Caco-2 (cell line): ENCODE data around the gene WDFY4. TPM values are rescaled to one million over a fixed set of nuclear protein-coding genes. Genes with fewer than 3 reads are reported as not detected.

Experiments
- BruUV-seq: library from RNA; stranded (reverse); fragments of 400-500 nt; replicated peaks from 2 replicates; lab custom pipeline; 2021; lab: Mats Ljungman, UMichigan
- CTCF ChIA-PET: fragments of 300-600 bp; sonication (Branson Sonifier 250); formaldehyde crosslinking; loops from one replicate; lab custom pipeline; 2022; ENCODE audit warnings: antibody characterized with exemption; lab: Charles Lee
- POLR2A ChIA-PET: fragments of 300-600 bp; sonication (Branson Sonifier 250); formaldehyde crosslinking; loops from one replicate; lab custom pipeline; 2022; ENCODE audit warnings: antibody characterized with exemption; lab: Charles Lee
- DNase-seq, 2 experiments: peaks; one replicate each; pipeline versions ENCODE4 v3.0.0 to v3.0.0-alpha.2; 2020 to 2022
- H3K27me3 ChIP-seq: replicated peaks from 2 replicates; pipeline ENCODE4 v1.6.0; 2011; ENCODE audit warnings: low read length; ENCODE audit not compliant: control insufficient read depth, insufficient read depth
- H3K36me3 ChIP-seq: 2 replicates; pipeline ENCODE4 v1.5.1; 2011; ENCODE audit warnings: low read length; ENCODE audit not compliant: control insufficient read depth, insufficient read depth
- H3K4me1 ChIP-seq: fragments of 250-450 bp; sonication (Bioruptor Pico); 2 replicates; pipeline ENCODE4 v1.5.1; 2020; ENCODE audit warnings: mild to moderate bottlenecking
- H3K4me3 ChIP-seq: 2 replicates; pipeline ENCODE4 v1.5.1; 2011; ENCODE audit warnings: low read depth, mild to moderate bottlenecking, control low read depth, low read length
- H3K9me3 ChIP-seq: fragments of 250-450 bp; sonication (Bioruptor Pico); 2 replicates; pipeline ENCODE4 v1.5.1; 2020; ENCODE audit warnings: mild to moderate bottlenecking, moderate library complexity
- H3K27ac Mint-ChIP-seq: one replicate; pipeline ENCODE4 v1.8.0; 2022; ENCODE audit warnings: mixed read lengths; ENCODE audit not compliant: unreplicated experiment
- H3K27me3 Mint-ChIP-seq: one replicate; pipeline ENCODE4 v1.8.0; 2022; ENCODE audit warnings: mixed read lengths; ENCODE audit not compliant: insufficient read depth, unreplicated experiment
- H3K36me3 Mint-ChIP-seq: one replicate; pipeline ENCODE4 v1.8.0; 2022; ENCODE audit warnings: mild to moderate bottlenecking, mixed read lengths; ENCODE audit not compliant: insufficient read depth, unreplicated experiment
- H3K4me1 Mint-ChIP-seq: one replicate; pipeline ENCODE4 v1.8.0; 2022; ENCODE audit warnings: low read depth, mixed read lengths; ENCODE audit not compliant: unreplicated experiment
- H3K4me3 Mint-ChIP-seq: one replicate; pipeline ENCODE4 v1.8.0; 2022; ENCODE audit warnings: mild to moderate bottlenecking, moderate library complexity, mixed read lengths; ENCODE audit not compliant: unreplicated experiment
- H3K9me3 Mint-ChIP-seq: one replicate; pipeline ENCODE4 v1.8.0; 2022; ENCODE audit warnings: mixed read lengths; ENCODE audit not compliant: unreplicated experiment
- intact Hi-C: fragments of 100-400 bp; cut with micrococcal nuclease; formaldehyde crosslinking; loops from one replicate; pipeline ENCODE4 v1.10.0; 2022; ENCODE audit not compliant: unreplicated experiment
- microRNA-seq: library from miRNA; unstranded; fragments of <30 nt; microRNA quantifications from one replicate; pipeline ENCODE4 v1.2.0, GENCODE V29; 2022
- total RNA-seq: library from RNA; stranded (reverse); gene quantifications from 2 replicates; pipeline ENCODE4 v1.2.3, GENCODE V29; 2022
- TF ChIP-seq, protein P1 (sequence below), 2 experiments: fragments of 200-600 bp in 1 of 2; IDR thresholded peaks; 1 replicate in 1 of 2; 2 replicates in 1 of 2; pipeline versions ENCODE4 v1.5.1 to v1.8.0; 2011 to 2022; ENCODE audit warnings: antibody characterized with exemption in 1 of 2, control low read depth in 1 of 2, inconsistent platforms in 1 of 2, low read depth in 1 of 2, low read length in 1 of 2, mild to moderate bottlenecking in 1 of 2, moderate library complexity in 1 of 2; ENCODE audit not compliant: insufficient read depth in 1 of 2, severe bottlenecking in 1 of 2, unreplicated experiment in 1 of 2

WDFY4 gene
- total RNA-seq, 1 experiment from 2014 or later, result not detected

DNA sequence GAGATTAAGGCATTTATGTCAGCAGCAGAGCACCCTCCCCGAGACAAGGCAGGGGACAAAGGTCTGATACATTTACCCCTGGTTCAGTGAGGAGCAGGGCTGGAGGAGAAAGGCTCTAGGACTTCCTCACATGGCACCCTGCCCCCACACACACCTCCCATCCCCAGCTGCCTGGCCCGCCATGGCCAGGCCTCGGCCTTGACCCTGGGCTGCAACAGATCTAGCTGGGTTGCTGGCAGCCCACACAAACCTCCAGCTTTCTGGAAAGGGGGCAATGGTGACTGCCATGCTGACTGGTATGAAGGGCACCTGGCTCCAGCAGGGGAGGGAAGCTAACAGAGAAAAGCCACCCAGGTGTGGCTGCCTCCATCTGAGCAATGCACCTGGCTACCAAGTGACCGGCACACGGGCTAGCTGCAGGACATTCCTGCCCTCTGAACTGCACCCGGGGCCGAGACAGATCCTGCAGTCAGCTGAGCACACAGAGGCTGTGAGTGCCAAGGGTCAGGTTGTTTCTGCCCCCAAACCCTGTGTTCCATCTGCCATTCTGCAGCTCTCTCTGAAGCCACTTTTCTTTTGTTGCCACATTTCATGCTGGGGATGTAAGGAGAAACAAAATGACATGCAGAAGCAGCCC is 340.8 kb downstream of the WDFY4 start:
- intact Hi-C loops, result no loop called here
- H3K27me3 Mint-ChIP-seq, result peaks cover 22% of the 10 kb centered on the region
- H3K36me3 Mint-ChIP-seq, result no peaks in the 10 kb centered on the region

DNA sequence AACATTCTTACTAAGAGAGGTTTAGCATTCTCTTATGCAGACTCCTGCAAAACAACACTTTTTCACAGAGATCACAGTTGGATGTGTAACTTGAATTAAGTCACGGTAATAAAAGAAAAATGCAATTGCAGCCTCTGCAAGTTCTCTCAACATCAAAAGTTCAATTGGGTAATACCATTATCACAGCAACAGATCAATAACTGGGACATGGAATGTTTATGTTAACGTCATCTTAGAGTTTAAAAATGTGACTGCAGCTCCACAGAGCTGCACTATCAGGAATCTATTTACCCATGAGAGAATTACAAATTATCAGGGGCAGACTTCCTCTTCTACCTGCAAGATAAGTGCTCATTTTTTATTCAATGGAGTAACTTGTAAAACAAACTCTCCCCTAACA is 344.0 kb downstream of the WDFY4 start:
- no peaks in the 10 kb centered on the region; the same call in 1 of the 2 replicates for H3K27me3 ChIP-seq

More for the DNA sequence above, 340.8 kb downstream of the WDFY4 start:
- H3K27ac Mint-ChIP-seq, result no peak overlapping the region
- no peak overlapping the region for H3K4me3 Mint-ChIP-seq
- ChIA-PET POLR2A (no interaction called here), CTCF (no interaction called here)
- no peaks in the 10 kb centered on the region; the same call in 1 of the 2 replicates for H3K27me3 ChIP-seq
- BruUV-seq, result no TSS peak
- TF ChIP-seq, protein P1, sequence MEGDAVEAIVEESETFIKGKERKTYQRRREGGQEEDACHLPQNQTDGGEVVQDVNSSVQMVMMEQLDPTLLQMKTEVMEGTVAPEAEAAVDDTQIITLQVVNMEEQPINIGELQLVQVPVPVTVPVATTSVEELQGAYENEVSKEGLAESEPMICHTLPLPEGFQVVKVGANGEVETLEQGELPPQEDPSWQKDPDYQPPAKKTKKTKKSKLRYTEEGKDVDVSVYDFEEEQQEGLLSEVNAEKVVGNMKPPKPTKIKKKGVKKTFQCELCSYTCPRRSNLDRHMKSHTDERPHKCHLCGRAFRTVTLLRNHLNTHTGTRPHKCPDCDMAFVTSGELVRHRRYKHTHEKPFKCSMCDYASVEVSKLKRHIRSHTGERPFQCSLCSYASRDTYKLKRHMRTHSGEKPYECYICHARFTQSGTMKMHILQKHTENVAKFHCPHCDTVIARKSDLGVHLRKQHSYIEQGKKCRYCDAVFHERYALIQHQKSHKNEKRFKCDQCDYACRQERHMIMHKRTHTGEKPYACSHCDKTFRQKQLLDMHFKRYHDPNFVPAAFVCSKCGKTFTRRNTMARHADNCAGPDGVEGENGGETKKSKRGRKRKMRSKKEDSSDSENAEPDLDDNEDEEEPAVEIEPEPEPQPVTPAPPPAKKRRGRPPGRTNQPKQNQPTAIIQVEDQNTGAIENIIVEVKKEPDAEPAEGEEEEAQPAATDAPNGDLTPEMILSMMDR (IDR thresholded peaks at IDR 0.05; ENCODE audit: insufficient read depth in 1 of 2, low read depth in 1 of 2, low read length in 1 of 2, severe bottlenecking in 1 of 2, unreplicated experiment in 1 of 2), result no peak
- peaks cover 4% of the 10 kb centered on the region for H3K9me3 Mint-ChIP-seq
- no peak overlapping the region for H3K4me3 ChIP-seq
- H3K36me3 ChIP-seq, result no peaks in the 10 kb centered on the region
- no peaks in the 10 kb centered on the region for H3K4me1 ChIP-seq
- DNase-seq, result no peak
- H3K4me1 Mint-ChIP-seq, result no peaks in the 10 kb centered on the region
- H3K9me3 ChIP-seq, result no peaks in the 10 kb centered on the region

GRCh38 chr10:49029666-49030065 is 345.0 kb downstream of the WDFY4 start:
- Mint-ChIP-seq H3K27ac (no peak overlapping the region), H3K36me3 (no peaks in the 10 kb centered on the region), H3K4me1 (no peaks in the 10 kb centered on the region), H3K4me3 (no peak overlapping the region), H3K27me3 (peaks cover 20% of the 10 kb centered on the region), H3K9me3 (no peaks in the 10 kb centered on the region)
- POLR2A ChIA-PET, result no interaction called here
- TF ChIP-seq, protein P1 (IDR thresholded peaks at IDR 0.05; ENCODE audit: insufficient read depth in 1 of 2, low read depth in 1 of 2, low read length in 1 of 2, severe bottlenecking in 1 of 2, unreplicated experiment in 1 of 2), result no peak
- DNase-seq, result no peak
- no peak overlapping the region for H3K4me3 ChIP-seq
- no peaks in the 10 kb centered on the region for H3K36me3 ChIP-seq
- no peaks in the 10 kb centered on the region; the same call in 1 of the 2 replicates for H3K27me3 ChIP-seq
- no peaks in the 10 kb centered on the region for H3K4me1 ChIP-seq
- BruUV-seq, result no TSS peak
- H3K9me3 ChIP-seq, result no peaks in the 10 kb centered on the region
- intact Hi-C loops, result no loop called here
- CTCF ChIA-PET, result no interaction called here

More for the DNA sequence above, 344.0 kb downstream of the WDFY4 start:
- intact Hi-C loops, result no loop called here
- H3K4me1 ChIP-seq, result no peaks in the 10 kb centered on the region
- Mint-ChIP-seq H3K9me3 (no peaks in the 10 kb centered on the region), H3K36me3 (no peaks in the 10 kb centered on the region), H3K4me3 (no peak overlapping the region), H3K27ac (no peak overlapping the region), H3K4me1 (no peaks in the 10 kb centered on the region), H3K27me3 (peaks cover 20% of the 10 kb centered on the region)
- H3K9me3 ChIP-seq, result no peaks in the 10 kb centered on the region
- H3K4me3 ChIP-seq, result no peak overlapping the region
- no peaks in the 10 kb centered on the region for H3K36me3 ChIP-seq
- TF ChIP-seq, protein P1 (IDR thresholded peaks at IDR 0.05; ENCODE audit: insufficient read depth in 1 of 2, low read depth in 1 of 2, low read length in 1 of 2, severe bottlenecking in 1 of 2, unreplicated experiment in 1 of 2), result no peak
- no peak for DNase-seq
- BruUV-seq, result no TSS peak
- ChIA-PET POLR2A (interaction anchor here (0.6 kb wide), 1 partner anchor 629 kb away, joined by 3 read pairs; no protein-coding TSS in a partner anchor), CTCF (no interaction called here)

Small RNAs within 50 kb of the gene (microRNA-seq; reads per million reads assigned to microRNA genes)
- not detected for gene MIR4294

Other genes starting within 250 kb of the WDFY4 start
- 10.7 and 13.5 TPM in 2 replicates for gene ARHGAP22, start 79.8 kb upstream of the WDFY4 start, total RNA-seq